Skeletal muscle satellite cell (primary cell): ENCODE results near the gene EPHA10.

Source experiments
- H3K27me3 ChIP-seq: 2 replicates; pipeline ENCODE4 v1.7.0; 2013; ENCODE audit warnings: low read length; ENCODE audit not compliant: control insufficient read depth, insufficient read depth
- H3K36me3 ChIP-seq: 2 replicates; pipeline ENCODE4 v1.7.0; 2013; ENCODE audit warnings: mild to moderate bottlenecking, control low read depth, low read length; ENCODE audit not compliant: insufficient read depth
- H3K4me1 ChIP-seq: 2 replicates; pipeline ENCODE4 v1.7.0; 2013; ENCODE audit warnings: low read length; ENCODE audit not compliant: control insufficient read depth, insufficient read depth
- H3K4me2 ChIP-seq: 2 replicates; pipeline ENCODE4 v1.7.0; 2013; ENCODE audit warnings: mild to moderate bottlenecking, low read length
- H3K4me3 ChIP-seq: 2 replicates; pipeline ENCODE4 v1.7.0; 2013; ENCODE audit warnings: low read length
- H3K9ac ChIP-seq: 2 replicates; pipeline ENCODE4 v1.7.0; 2013; ENCODE audit warnings: mild to moderate bottlenecking, low read depth, low read length, moderate library complexity
- H3K9me3 ChIP-seq: replicated peaks from 2 replicates; pipeline ENCODE4 v1.7.0; 2013; ENCODE audit warnings: mild to moderate bottlenecking, control low read depth, low read length

EPHA10 gene

GRCh38 chr1:37718901-37719571 is 45.9 kb downstream of the EPHA10 start:
- H3K4me2 ChIP-seq: no peak overlapping the region
- H3K9ac ChIP-seq: no peak overlapping the region
- no peaks in the 10 kb centered on the region for H3K9me3 ChIP-seq
- H3K27me3 ChIP-seq: peaks cover 22% of the 10 kb centered on the region
- H3K4me3 ChIP-seq: no peak overlapping the region
- H3K4me1 ChIP-seq: no peaks in the 10 kb centered on the region
- H3K36me3 ChIP-seq: no peaks in the 10 kb centered on the region

- Histone ChIP-seq H3K27me3 (peaks cover 21% of the 10 kb centered on the region), H3K4me2 (no peak overlapping the region), H3K4me1 (no peaks in the 10 kb centered on the region), H3K9ac (no peak overlapping the region), H3K9me3 (no peaks in the 10 kb centered on the region), H3K4me3 (no peak overlapping the region), H3K36me3 (no peaks in the 10 kb centered on the region)
Measured at GRCh38 chr1:37718181-37718900, 46.6 kb downstream of the EPHA10 start.

- Histone ChIP-seq H3K4me3 (no peak overlapping the region), H3K27me3 (peaks cover 17% of the 10 kb centered on the region)
Measured at GRCh38 chr1:37717631-37718030, 47.3 kb downstream of the EPHA10 start.

GRCh38 chr1:37716321-37716720 is 48.6 kb downstream of the EPHA10 start:
- peaks cover 7% of the 10 kb centered on the region for H3K27me3 ChIP-seq
- H3K4me3 ChIP-seq: no peak overlapping the region
- H3K4me2 ChIP-seq: no peak overlapping the region
- no peaks in the 10 kb centered on the region for H3K36me3 ChIP-seq
- no peak overlapping the region for H3K9ac ChIP-seq
- no peaks in the 10 kb centered on the region for H3K4me1 ChIP-seq
- H3K9me3 ChIP-seq: no peaks in the 10 kb centered on the region

More at GRCh38 chr1:37717631-37718030, 47.3 kb downstream of the EPHA10 start:
- Histone ChIP-seq H3K4me2 (no peak overlapping the region), H3K9ac (no peak overlapping the region), H3K36me3 (no peaks in the 10 kb centered on the region), H3K4me1 (no peaks in the 10 kb centered on the region), H3K9me3 (no peaks in the 10 kb centered on the region)

GRCh38 chr1:37714689-37715088 is 50.2 kb downstream of the EPHA10 start:
- Histone ChIP-seq H3K4me1 (no peaks in the 10 kb centered on the region), H3K4me2 (no peak overlapping the region), H3K4me3 (no peak overlapping the region), H3K36me3 (peaks cover 5% of the 10 kb centered on the region), H3K9ac (no peak overlapping the region), H3K27me3 (peaks cover 3% of the 10 kb centered on the region), H3K9me3 (no peaks in the 10 kb centered on the region)

- H3K27me3 ChIP-seq: no peaks in the 10 kb centered on the region
- H3K36me3 ChIP-seq: peaks cover 9% of the 10 kb centered on the region
- H3K9me3 ChIP-seq: no peaks in the 10 kb centered on the region
- H3K9ac ChIP-seq: no peak overlapping the region
- H3K4me3 ChIP-seq: no peak overlapping the region
- H3K4me2 ChIP-seq: no peak overlapping the region
- H3K4me1 ChIP-seq: no peaks in the 10 kb centered on the region
Measured at GRCh38 chr1:37714226-37714625, 50.7 kb downstream of the EPHA10 start.

- H3K4me3 ChIP-seq: no peak overlapping the region
- H3K4me1 ChIP-seq: no peaks in the 10 kb centered on the region
- H3K9ac ChIP-seq: no peak overlapping the region
- H3K4me2 ChIP-seq: no peak overlapping the region
- no peaks in the 10 kb centered on the region for H3K9me3 ChIP-seq
- H3K36me3 ChIP-seq: peaks cover 47% of the 10 kb centered on the region
- H3K27me3 ChIP-seq: no peaks in the 10 kb centered on the region
Measured at GRCh38 chr1:37708471-37708870, 56.4 kb downstream of the EPHA10 start.

GRCh38 chr1:37705399-37705798 is 59.5 kb downstream of the EPHA10 start:
- H3K27me3 ChIP-seq: no peaks in the 10 kb centered on the region
- no peaks in the 10 kb centered on the region for H3K4me1 ChIP-seq
- H3K36me3 ChIP-seq: peaks cover 67% of the 10 kb centered on the region
- H3K4me2 ChIP-seq: no peak overlapping the region
- H3K9ac ChIP-seq: no peak overlapping the region
- H3K4me3 ChIP-seq: no peak overlapping the region
- H3K9me3 ChIP-seq: no peaks in the 10 kb centered on the region

GRCh38 chr1:37704966-37705365 is 60.0 kb downstream of the EPHA10 start:
- no peak overlapping the region for H3K4me2 ChIP-seq
- H3K4me3 ChIP-seq: no peak overlapping the region
- no peaks in the 10 kb centered on the region for H3K9me3 ChIP-seq
- no peak overlapping the region for H3K9ac ChIP-seq
- peaks cover 69% of the 10 kb centered on the region for H3K36me3 ChIP-seq
- no peaks in the 10 kb centered on the region for H3K4me1 ChIP-seq
- H3K27me3 ChIP-seq: no peaks in the 10 kb centered on the region

GRCh38 chr1:37703061-37703460 is 61.9 kb downstream of the EPHA10 start:
- H3K4me1 ChIP-seq: no peaks in the 10 kb centered on the region
- no peak overlapping the region for H3K9ac ChIP-seq
- H3K4me2 ChIP-seq: no peak overlapping the region
- no peaks in the 10 kb centered on the region for H3K9me3 ChIP-seq
- H3K36me3 ChIP-seq: peaks cover 56% of the 10 kb centered on the region
- no peaks in the 10 kb centered on the region for H3K27me3 ChIP-seq
- H3K4me3 ChIP-seq: no peak overlapping the region

GRCh38 chr1:37701051-37701450 is 63.9 kb downstream of the EPHA10 start:
- Histone ChIP-seq H3K4me1 (no peaks in the 10 kb centered on the region), H3K36me3 (peaks cover 59% of the 10 kb centered on the region), H3K4me2 (no peak overlapping the region), H3K27me3 (no peaks in the 10 kb centered on the region), H3K9me3 (no peaks in the 10 kb centered on the region), H3K9ac (no peak overlapping the region), H3K4me3 (no peak overlapping the region)

GRCh38 chr1:37699147-37699546 is 65.8 kb downstream of the EPHA10 start:
- Histone ChIP-seq H3K36me3 (peaks cover 52% of the 10 kb centered on the region), H3K9me3 (no peaks in the 10 kb centered on the region), H3K9ac (no peak overlapping the region), H3K4me1 (no peaks in the 10 kb centered on the region), H3K4me2 (no peak overlapping the region), H3K27me3 (no peaks in the 10 kb centered on the region), H3K4me3 (no peak overlapping the region)
